Measurements from ENCODE around the gene IGSF9B.

Gene IGSF9B

GRCh38 chr11:133952199-133953190 is 4.3 kb downstream of the IGSF9B start:
- no peak for TF ChIP-seq GATA2 (IDR thresholded peaks at IDR 0.05; ENCODE audit: low read depth, low read length)
- no peak for TF ChIP-seq GATA3 (IDR thresholded peaks at IDR 0.05; ENCODE audit: low read depth, low read length)

DNA sequence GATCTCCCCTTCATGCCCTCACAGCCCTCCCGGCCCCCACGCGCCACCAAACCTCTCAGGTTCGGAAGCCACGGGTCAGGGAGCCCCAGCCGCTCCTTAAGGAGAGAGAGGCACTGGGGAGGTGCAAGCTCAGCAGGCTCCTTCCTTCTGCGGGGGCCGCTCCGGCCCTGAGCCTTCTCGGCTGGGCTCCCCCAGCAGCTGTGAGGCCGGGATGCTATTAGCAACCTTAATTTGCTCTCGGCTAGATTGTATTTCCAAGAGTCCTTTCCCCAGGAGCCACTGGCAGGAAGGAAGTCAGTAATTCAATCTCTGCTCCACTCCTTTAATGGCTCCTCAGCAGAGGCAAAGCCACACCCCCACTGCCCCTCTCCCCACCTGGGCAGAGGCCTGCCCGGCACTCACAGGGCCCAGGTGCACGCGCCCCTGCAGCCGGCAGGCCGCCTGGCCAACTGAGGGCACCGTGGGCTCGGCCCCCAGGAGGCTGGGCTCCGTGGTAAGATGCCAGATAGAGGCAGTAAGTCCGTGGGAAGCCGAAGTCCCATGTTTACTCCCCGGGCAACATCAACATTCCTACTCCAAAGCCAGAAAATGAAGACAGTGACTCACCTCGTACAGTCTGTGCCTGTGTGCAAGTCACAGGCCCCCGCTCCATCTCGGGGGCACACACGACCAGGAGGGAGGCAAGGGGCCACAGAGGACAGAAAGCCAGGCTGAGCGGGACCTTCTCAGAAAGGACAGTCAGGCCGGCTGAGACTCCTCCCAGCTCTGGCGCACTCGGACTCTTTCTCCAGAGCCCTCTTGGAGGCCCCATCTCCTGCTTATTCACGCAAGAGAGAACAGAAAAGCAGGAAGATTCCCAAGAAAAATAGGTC is 5.2 kb downstream of the IGSF9B start:
- TF ChIP-seq GATA3 (IDR thresholded peaks at IDR 0.05; ENCODE audit: low read depth, low read length): no peak
- no peak for TF ChIP-seq GATA2 (IDR thresholded peaks at IDR 0.05; ENCODE audit: low read depth, low read length)

- TF ChIP-seq GATA3 (IDR thresholded peaks at IDR 0.05; ENCODE audit: low read depth, low read length): no peak
- no peak for TF ChIP-seq GATA2 (IDR thresholded peaks at IDR 0.05; ENCODE audit: low read depth, low read length)
Observed at GRCh38 chr11:133950874-133951326, 5.9 kb downstream of the IGSF9B start.

GRCh38 chr11:133950421-133950820 is 6.3 kb downstream of the IGSF9B start:
- no peak for TF ChIP-seq GATA2 (IDR thresholded peaks at IDR 0.05; ENCODE audit: low read depth, low read length)
- TF ChIP-seq GATA3 (IDR thresholded peaks at IDR 0.05; ENCODE audit: low read depth, low read length): no peak

DNA sequence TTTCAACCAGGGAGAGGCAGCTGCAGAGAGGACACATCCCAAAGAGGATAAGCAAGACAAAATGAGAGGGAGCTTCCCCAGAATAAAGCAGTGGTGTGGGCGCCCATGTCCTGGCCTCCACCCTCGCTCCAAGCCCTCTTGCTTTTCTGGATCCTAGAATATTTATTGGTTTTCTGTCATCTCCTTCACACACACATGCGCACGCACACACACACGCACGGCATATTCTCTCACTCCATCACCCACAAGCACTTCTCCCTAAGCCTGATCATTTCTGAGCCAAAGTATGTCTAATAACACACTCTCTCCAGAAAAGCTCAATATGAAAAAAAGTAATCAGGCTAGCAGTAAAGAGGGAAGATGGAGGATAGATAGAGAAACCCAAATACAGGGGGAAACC is 7.6 kb downstream of the IGSF9B start:
- TF ChIP-seq GATA2 (IDR thresholded peaks at IDR 0.05; ENCODE audit: low read depth, low read length): no peak
- no peak for TF ChIP-seq GATA3 (IDR thresholded peaks at IDR 0.05; ENCODE audit: low read depth, low read length)

DNA sequence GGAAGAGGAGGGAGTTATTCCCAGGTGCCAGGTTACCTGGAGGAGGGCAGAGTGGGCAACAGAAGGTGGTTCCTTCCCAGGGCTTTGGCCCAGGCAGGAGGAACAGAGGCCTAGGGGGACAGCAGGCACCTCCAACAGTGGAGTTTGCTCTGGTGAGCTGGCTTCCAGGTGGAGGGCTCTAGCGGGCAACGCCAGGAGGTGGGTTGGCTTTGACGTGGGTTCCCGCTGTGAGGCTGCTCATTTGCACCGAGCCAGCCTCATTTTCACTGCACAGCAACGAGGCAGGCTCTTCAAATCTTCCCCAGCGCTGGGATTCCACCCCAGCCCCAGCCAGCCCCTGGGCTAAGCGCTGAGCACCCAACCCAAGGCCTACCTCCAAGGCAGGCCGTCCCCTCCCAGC is 8.1 kb downstream of the IGSF9B start:
- TF ChIP-seq GATA2 (IDR thresholded peaks at IDR 0.05; ENCODE audit: low read depth, low read length) (no peak), GATA3 (IDR thresholded peaks at IDR 0.05; ENCODE audit: low read depth, low read length) (no peak)

DNA sequence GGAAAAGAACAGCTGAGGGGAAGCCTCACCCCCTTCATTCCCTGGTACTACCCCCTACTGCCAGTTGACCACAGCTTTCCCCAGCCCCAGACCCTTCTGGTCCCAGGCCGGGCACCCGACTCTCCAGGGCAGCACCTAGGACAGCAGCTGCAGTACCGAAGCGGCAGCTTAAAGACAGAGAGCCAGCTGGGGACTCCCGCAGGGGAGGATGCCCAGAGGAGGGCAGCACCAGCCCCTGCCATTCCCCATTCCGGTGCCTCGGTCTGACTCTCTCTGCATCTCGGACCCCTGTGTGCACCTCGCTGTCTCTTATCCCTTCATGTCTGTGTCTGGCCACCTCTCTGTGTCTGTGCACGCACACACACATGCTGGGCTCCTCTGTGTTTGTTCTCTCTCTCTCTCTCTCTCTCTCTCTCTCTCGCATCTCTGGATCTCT is 9.4 kb downstream of the IGSF9B start:
- TF ChIP-seq GATA3 (IDR thresholded peaks at IDR 0.05; ENCODE audit: low read depth, low read length) (no peak), GATA2 (IDR thresholded peaks at IDR 0.05; ENCODE audit: low read depth, low read length) (no peak)

DNA sequence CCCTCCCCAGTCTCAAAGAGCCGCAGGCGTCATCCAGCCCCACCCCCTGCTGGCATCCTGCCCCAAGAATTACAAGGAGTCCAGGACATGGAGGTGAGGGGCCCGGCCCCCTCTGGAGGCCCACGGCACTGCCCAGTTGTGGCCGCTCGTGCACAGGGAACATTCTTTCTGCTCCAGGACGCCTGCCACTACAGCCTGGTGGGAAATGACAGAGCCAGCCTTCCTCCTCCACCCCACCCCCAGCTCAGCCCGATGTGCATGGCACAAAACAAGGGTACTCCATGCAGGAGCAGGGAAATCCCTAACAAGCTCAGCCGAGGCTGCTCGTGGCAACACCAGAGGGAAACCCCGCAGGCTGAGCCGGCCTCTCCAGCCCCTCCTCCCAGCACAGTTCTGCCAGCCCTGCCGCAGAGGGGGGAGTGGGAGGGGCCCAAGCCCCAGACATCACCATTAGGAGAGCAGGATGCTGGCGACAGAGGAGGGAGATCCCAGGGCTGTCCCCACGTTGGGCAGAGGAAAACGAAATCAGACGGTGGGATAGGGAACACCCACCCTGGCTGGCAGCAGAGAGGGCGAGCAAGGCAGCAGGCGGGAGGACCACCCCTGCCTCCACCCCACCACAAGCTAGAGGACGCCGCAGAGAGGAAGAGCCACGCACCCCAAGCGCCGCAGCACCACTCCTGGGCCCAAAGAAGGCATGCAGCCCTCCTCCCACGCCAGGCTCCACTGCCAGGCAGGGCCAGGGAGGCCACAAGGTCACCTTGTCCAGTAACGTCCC is 10.0 kb downstream of the IGSF9B start:
- TF ChIP-seq GATA2 (IDR thresholded peaks at IDR 0.05; ENCODE audit: low read depth, low read length): no peak
- no peak for TF ChIP-seq GATA3 (IDR thresholded peaks at IDR 0.05; ENCODE audit: low read depth, low read length)

- TF ChIP-seq GATA2 (IDR thresholded peaks at IDR 0.05; ENCODE audit: low read depth, low read length) (no peak), GATA3 (IDR thresholded peaks at IDR 0.05; ENCODE audit: low read depth, low read length) (no peak)
Observed at GRCh38 chr11:133946051-133946450, 10.7 kb downstream of the IGSF9B start.

DNA sequence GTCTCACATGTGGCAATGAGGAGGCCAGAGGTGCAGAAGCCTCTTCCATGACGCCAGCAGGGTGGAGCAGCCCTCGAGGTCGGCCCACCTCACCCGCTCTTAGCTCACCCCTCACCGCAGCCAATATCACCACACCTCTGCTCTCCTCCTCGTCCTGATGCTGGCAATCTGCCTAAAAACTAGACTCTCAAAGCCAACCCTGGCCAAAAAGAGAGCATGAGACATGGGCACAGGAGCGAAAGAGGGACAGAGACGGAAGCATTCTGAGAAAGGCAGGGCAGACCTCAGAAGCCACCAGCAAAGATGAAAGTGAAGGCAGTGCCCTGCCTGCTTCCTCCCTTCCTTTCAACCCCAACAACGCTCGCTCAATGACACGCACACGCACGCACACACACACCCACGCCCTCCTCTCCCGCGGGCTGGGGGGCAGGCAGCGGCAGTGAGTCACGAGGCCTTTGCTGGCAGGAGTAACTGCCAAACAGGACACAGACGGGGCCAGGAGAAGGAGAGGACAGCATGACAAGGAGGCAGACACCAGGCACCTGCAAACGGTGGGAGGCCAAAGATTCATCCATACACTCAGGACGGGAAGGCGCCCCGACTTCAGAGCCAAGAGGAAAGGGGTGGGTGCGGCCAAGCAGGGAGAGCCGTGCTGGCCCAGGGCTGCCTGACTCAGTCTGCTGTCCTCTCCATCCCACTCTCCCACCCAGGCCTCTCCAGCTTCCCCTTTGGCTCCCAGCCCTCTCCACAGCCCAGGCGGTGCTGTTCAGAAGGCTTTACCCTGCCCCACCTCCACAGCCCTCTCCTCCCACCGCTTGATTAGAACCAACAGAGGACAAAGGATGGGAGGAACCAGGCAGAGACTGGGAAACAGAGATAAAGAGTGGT is 11.4 kb downstream of the IGSF9B start:
- TF ChIP-seq GATA2 (IDR thresholded peaks at IDR 0.05; ENCODE audit: low read depth, low read length) (no peak), GATA3 (IDR thresholded peaks at IDR 0.05; ENCODE audit: low read depth, low read length) (no peak)

DNA sequence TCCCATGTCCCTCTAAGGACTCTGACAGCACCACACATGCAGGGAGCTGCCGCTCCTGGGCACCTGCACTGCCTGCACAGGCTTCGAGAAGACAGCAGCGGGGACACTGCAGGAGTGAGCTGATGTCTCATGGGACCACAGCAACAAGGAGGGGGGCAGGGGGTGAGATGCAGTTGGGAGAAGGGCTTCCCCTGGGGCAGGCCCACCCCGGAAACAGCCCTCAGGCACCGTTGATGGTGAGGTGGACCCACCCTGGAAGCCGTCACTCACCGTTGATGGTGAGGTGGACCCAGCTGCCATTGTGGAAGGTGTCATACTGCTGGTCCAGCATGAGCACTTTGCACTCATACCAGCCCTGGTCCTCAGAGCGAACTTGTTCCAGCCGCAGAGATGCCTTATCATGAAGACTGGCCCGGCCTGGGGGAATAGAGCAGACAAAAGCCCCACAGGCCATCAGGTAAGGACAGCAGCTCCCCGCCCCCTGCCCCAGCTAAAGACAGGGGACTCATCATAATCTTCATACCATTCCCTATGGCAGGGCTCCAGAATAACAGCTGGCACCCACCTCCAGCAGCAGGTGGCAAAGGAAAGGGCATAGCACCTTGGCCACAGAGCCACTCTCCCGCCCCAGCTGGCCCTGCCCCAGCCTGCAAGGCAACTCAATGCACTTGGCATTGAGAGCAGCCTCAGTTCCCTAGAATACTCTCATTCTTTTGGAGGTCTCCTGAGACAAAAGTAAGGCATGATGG is 12.6 kb downstream of the IGSF9B start:
- TF ChIP-seq GATA2 (IDR thresholded peaks at IDR 0.05; ENCODE audit: low read depth, low read length) (no peak), GATA3 (IDR thresholded peaks at IDR 0.05; ENCODE audit: low read depth, low read length) (no peak)

DNA sequence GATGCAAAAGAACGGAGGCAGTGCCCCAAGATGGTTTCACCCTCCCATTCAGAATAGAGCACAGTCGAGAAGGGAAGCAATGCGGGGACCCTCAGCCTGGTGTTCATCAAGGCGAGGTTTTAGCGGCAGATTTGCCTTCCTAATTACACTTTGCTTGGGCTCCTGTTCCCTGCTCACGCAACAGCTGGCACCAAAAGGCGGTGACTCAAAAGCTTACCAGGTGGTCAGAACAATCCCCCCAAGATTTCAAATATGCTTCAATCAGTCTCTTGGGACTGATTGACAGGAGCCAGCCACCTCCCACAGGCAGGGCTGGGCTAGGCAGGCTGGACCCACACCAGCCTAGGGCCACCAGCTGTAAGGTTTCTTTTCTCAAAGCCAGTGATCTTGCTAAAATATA is 14.2 kb downstream of the IGSF9B start:
- no peak for TF ChIP-seq GATA3 (IDR thresholded peaks at IDR 0.05; ENCODE audit: low read depth, low read length)
- no peak for TF ChIP-seq GATA2 (IDR thresholded peaks at IDR 0.05; ENCODE audit: low read depth, low read length)

Data from SH-SY5Y (cell line).